ENCODE data around the gene FAT4.

The FAT4 gene

DNA sequence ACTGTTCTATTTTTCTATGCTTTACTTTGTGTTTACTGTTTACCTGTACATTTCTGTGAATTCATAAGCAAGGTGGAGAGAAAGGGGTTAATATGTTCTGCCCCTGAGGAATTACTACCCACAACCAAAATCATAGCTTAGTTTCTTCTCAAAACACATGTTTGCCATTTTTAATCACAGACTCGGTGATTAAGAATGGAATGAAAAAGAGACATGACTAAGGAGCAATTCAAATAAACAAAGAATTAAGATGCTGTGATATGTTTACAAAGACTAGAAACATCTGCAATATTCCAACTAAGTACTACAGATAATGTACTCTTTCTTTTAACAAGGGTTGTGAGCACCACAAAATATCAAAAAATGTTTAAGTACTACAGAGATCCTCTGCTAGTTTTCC, 11.7 kb upstream of the FAT4 start:
- POLR2A ChIA-PET = no interaction called here
- TF ChIP-seq L3MBTL2 (conservative IDR thresholded peaks at IDR 0.05) (no peak), LEF1 (IDR thresholded peaks at IDR 0.05; ENCODE audit: borderline replicate concordance) (no peak), FOXM1 (IDR thresholded peaks at IDR 0.05; ENCODE audit: borderline replicate concordance) (no peak), SP1 (IDR thresholded peaks at IDR 0.05) (no peak), SUZ12 (IDR thresholded peaks at IDR 0.05) (no peak), CTBP1 (IDR thresholded peaks at IDR 0.05; ENCODE audit: borderline replicate concordance) (no peak)
- TF ChIP-seq, protein P1, sequence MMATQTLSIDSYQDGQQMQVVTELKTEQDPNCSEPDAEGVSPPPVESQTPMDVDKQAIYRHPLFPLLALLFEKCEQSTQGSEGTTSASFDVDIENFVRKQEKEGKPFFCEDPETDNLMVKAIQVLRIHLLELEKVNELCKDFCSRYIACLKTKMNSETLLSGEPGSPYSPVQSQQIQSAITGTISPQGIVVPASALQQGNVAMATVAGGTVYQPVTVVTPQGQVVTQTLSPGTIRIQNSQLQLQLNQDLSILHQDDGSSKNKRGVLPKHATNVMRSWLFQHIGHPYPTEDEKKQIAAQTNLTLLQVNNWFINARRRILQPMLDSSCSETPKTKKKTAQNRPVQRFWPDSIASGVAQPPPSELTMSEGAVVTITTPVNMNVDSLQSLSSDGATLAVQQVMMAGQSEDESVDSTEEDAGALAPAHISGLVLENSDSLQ (IDR thresholded peaks at IDR 0.05) = no peak
- CTCF ChIA-PET = no interaction called here

DNA sequence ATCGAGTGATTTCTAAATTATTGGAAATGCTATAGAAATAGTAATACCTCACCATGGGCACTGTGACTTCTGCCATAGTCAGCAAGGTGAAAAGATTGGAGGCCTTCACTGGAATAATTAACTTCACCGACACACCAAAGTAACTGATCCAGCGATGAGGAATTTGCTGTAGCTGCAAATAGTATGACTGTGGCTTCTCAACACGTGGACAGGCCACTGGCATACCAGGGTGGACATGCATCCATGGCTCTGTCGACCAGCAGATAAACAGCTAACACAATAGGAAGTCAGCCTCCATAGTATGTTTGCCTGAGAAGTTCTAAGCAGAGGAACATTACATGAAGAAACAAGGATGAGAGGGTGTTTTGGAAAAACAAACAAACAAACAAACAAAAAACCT, 10.9 kb upstream of the FAT4 start:
- CTCF ChIA-PET = no interaction called here
- POLR2A ChIA-PET = no interaction called here
- no peak for DNase-seq (ENCODE audit: extremely low spot score)
- TF ChIP-seq NFRKB (IDR thresholded peaks at IDR 0.05) (no peak), SP1 (IDR thresholded peaks at IDR 0.05) (no peak), FOXM1 (IDR thresholded peaks at IDR 0.05; ENCODE audit: borderline replicate concordance) (no peak), ARNT (IDR thresholded peaks at IDR 0.05) (no peak), BHLHE40 (IDR thresholded peaks at IDR 0.05; ENCODE audit: borderline replicate concordance) (no peak), SUZ12 (IDR thresholded peaks at IDR 0.05) (no peak), HDGF (IDR thresholded peaks at IDR 0.05; ENCODE audit: borderline replicate concordance) (no peak), L3MBTL2 (conservative IDR thresholded peaks at IDR 0.05) (no peak)

More for the DNA sequence above, 11.7 kb upstream of the FAT4 start:
- DNase-seq (ENCODE audit: extremely low spot score) = no peak

DNA sequence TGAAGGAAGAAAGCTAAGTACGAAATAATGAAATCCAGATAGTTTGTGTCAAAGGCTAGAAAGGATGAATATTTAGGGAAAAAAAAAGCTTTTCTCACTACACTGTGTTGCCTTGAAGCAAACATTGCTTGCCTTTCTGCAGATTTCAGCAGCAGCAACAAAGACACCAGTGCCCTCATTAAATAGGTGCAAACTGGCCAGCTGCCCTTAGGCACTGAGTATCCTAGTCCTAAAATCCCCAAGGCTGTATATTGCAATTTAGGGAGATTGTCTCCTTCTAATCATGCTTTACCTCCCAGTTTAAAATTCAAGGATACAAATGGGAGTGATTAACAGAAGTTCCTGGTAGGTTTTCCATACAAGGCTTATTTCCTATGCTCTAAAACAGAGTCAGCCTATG, 8.6 kb upstream of the FAT4 start:
- no peak for DNase-seq (ENCODE audit: extremely low spot score)
- ChIA-PET CTCF (no interaction called here), POLR2A (no interaction called here)
- TF ChIP-seq FOXM1 (IDR thresholded peaks at IDR 0.05; ENCODE audit: borderline replicate concordance) (no peak), FOXK2 (IDR thresholded peaks at IDR 0.05) (no peak), NFRKB (IDR thresholded peaks at IDR 0.05) (no peak), SUZ12 (IDR thresholded peaks at IDR 0.05) (no peak), ARNT (IDR thresholded peaks at IDR 0.05) (no peak), ZNF384 (IDR thresholded peaks at IDR 0.05) (no peak), CTBP1 (IDR thresholded peaks at IDR 0.05; ENCODE audit: borderline replicate concordance) (no peak)

DNA sequence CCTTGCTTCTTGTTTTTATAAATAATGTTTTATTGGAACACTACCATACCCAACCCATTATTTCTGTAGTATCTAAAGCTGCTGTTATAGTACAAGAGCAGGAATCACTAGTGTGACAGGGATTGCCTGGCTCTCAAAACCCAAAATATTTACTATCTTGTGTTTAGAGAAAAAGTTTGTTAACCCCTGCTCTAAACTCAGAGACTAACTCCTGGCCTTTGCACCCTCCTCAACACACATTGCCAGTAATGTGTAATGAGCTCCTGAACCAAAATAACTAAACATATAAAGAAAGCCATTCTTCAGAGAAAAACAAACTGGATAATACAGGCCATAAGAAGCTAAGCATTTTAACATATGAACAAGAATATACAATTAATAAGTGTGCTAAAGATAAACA, 8.2 kb upstream of the FAT4 start:
- CTCF ChIA-PET = no interaction called here
- POLR2A ChIA-PET = no interaction called here
- no peak for TF ChIP-seq FOXA1 (IDR thresholded peaks at IDR 0.05)
- TF ChIP-seq BHLHE40 (IDR thresholded peaks at IDR 0.05; ENCODE audit: borderline replicate concordance) = no peak
- no peak for TF ChIP-seq ZNF384 (IDR thresholded peaks at IDR 0.05)
- no peak for TF ChIP-seq SUZ12 (IDR thresholded peaks at IDR 0.05)
- no peak for TF ChIP-seq SP1 (IDR thresholded peaks at IDR 0.05)
- TF ChIP-seq ELF4 (IDR thresholded peaks at IDR 0.05) = no peak
- TF ChIP-seq NFRKB (IDR thresholded peaks at IDR 0.05) = no peak
- TF ChIP-seq CTBP1 (IDR thresholded peaks at IDR 0.05; ENCODE audit: borderline replicate concordance) = no peak
- no peak for TF ChIP-seq ARNT (IDR thresholded peaks at IDR 0.05)
- TF ChIP-seq, protein P1 (IDR thresholded peaks at IDR 0.05) = no peak
- TF ChIP-seq TARDBP (IDR thresholded peaks at IDR 0.05) = no peak
- TF ChIP-seq LEF1 (IDR thresholded peaks at IDR 0.05; ENCODE audit: borderline replicate concordance) = no peak
- no peak for TF ChIP-seq L3MBTL2 (conservative IDR thresholded peaks at IDR 0.05)
- no peak for TF ChIP-seq FOXK2 (IDR thresholded peaks at IDR 0.05)
- TF ChIP-seq FOXM1 (IDR thresholded peaks at IDR 0.05; ENCODE audit: borderline replicate concordance) = no peak
- no peak for TF ChIP-seq HDGF (IDR thresholded peaks at IDR 0.05; ENCODE audit: borderline replicate concordance)
- DNase-seq (ENCODE audit: extremely low spot score) = no peak

DNA sequence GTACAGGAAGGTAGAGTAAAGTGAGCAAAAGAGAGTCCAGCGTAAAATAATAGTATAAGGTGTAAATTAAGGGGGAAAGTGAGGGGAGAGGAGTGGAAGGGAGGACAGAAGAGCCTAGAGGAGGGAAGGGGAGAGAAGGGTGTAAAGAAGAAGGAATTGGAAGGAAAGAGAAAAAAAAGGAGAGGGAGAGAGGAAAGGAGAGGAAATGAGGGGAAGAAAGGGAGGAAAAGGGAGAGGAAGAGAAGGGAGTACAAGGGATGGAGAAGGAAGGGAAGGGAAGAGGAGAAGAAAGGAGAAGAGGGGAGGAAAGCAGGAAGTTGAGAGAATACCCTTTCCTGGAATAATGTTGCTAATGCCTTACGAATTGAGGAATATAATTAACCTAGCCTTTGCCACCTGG, 3.3 kb upstream of the FAT4 start:
- no peak for DNase-seq (ENCODE audit: extremely low spot score)
- CTCF ChIA-PET = no interaction called here
- TF ChIP-seq SP1 (IDR thresholded peaks at IDR 0.05) (no peak), CTBP1 (IDR thresholded peaks at IDR 0.05; ENCODE audit: borderline replicate concordance) (no peak), SUZ12 (IDR thresholded peaks at IDR 0.05) (no peak), FOXK2 (IDR thresholded peaks at IDR 0.05) (no peak), ELF4 (IDR thresholded peaks at IDR 0.05) (no peak), ZNF384 (IDR thresholded peaks at IDR 0.05) (no peak), NFRKB (IDR thresholded peaks at IDR 0.05) (no peak), FOXM1 (IDR thresholded peaks at IDR 0.05; ENCODE audit: borderline replicate concordance) (no peak), TARDBP (IDR thresholded peaks at IDR 0.05) (no peak), BHLHE40 (IDR thresholded peaks at IDR 0.05; ENCODE audit: borderline replicate concordance) (no peak), L3MBTL2 (conservative IDR thresholded peaks at IDR 0.05) (no peak), FOXA1 (IDR thresholded peaks at IDR 0.05) (no peak), LEF1 (IDR thresholded peaks at IDR 0.05; ENCODE audit: borderline replicate concordance) (no peak), HDGF (IDR thresholded peaks at IDR 0.05; ENCODE audit: borderline replicate concordance) (no peak), ARNT (IDR thresholded peaks at IDR 0.05) (no peak)
- TF ChIP-seq, protein P1 (IDR thresholded peaks at IDR 0.05) = no peak
- POLR2A ChIA-PET = no interaction called here

DNA sequence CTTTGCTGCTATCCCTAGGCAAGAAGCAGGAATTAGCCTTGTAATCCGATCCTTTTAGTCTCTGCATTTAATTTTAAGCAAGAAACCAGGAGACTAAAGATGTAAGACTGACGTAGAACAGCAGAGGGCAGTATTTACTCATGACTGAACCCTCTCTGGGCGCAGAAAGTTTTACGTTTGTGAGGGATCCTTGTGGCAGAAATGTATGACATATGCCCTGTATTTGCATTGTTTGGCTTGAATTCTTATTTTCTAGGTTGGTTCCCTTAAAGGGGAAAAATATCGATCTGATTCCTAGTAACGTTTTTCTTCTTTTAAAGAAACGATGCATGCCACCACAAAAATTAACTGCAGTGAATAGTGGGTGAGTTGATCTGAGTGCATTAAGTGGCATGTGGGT, 1.3 kb upstream of the FAT4 start:
- TF ChIP-seq, protein P1 (IDR thresholded peaks at IDR 0.05) = peak; percentile 45
- TF ChIP-seq LEF1 (IDR thresholded peaks at IDR 0.05; ENCODE audit: borderline replicate concordance) = no peak
- ChIA-PET POLR2A (no interaction called here), CTCF (interaction anchor here (1.6 kb wide), 1 partner anchor 438 kb away, joined by 5 read pairs; no protein-coding TSS in a partner anchor)
- peak; percentile 45 for DNase-seq (ENCODE audit: extremely low spot score)

Data from HEK293T (cell line).